GM19455 (cell line): Measurements from ENCODE around the gene ADAMTS3.

Experiments
- ATAC-seq: cut with Tn5 transposase; IDR thresholded peaks from one replicate; pipeline ENCODE4 v1.9.1; 2021; ENCODE audit not compliant: unreplicated experiment

Gene ADAMTS3

DNA sequence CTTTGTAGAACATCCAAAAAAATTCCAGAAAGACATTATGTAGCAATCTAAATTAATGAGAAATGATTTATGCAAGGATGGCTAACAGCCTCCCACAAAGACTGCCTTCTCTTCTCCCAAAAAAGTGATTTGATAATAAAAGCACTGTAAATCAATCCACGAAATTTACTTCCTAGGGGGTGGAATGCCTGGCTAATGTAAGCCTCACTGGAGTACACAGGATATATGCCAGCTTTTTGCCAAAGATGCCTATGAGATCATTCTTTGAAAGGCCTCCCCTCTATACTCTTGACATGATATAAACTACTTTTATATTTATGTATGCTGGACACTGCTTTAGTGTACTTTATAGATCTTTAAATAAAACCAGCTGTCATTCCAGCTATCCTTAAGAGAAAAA, 211.1 kb downstream of the ADAMTS3 start:
- ATAC-seq: no peak

DNA sequence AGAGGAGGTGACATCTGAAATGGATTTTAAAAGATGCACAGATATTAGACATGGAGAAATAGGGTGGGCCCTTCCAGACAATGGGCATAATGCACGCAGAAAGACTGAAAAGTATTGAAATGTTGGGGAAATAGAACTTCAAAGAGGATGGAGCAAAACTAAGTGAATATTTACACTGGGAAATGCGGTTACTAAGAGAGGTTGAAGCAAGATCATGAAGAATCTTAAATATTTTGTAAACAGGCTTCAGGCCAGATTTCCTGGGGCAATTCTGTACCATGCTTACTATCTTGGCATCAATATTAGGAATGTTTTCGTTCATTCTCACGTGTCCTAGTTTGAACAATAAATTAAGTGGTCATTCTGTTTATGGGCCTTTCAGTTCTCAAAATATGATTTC, 216.3 kb downstream of the ADAMTS3 start:
- ATAC-seq: no peak

DNA sequence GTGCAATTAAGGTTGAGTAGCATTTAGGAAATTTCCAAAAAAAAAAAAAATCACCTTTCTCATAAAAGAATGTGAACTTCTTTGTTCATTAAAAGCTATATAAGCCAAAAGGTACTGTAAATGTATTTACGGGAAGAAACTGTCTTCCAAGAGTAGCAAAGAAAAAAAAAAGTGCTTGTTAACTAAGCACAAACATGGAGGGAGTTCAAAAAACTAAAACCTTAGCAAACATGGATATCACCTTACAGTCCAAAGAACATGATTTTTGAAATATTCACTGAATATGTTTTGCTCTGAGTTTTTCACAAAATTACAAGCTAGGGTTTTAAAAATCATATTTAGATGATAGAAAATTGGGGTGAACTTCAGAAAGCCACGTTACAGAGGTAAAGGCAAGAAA, 217.5 kb downstream of the ADAMTS3 start:
- no peak for ATAC-seq

DNA sequence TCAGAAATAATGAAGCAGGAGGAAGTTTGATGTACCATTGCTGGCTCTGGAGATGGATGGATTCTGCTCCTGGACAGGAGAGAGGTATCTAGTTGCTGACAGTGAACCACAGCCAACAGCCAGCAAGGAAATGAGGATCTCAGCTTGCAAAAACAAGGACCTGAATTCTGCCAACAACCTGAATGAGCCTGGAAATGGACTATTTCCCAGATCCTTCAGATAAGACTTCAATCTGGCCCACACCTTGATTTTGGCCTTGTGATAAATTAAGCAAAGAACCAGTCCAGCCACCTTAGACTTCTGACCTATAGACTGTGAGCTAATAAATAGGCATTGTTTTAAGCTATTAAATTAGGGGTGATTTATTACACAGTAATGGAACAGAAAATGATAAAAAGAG, 220.3 kb downstream of the ADAMTS3 start:
- ATAC-seq: no peak

DNA sequence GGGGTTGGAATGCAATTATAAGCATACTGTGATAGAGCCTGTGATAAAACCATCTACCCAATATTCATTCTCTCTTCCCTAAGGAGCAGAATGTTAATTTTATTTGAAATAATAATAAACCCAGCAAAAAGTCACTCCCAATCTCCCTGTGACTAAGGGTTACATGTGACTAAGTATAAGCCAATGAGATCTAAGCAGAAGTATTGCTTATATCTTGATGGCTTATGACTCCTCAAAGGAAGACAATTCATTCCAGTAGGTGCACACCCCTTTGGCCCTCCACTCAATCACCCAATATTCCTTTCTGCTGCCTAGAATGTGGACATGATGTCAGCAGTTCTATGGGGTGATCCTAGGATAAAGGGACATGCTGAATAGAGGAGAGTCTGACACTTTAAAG, 224.6 kb downstream of the ADAMTS3 start:
- no peak for ATAC-seq

DNA sequence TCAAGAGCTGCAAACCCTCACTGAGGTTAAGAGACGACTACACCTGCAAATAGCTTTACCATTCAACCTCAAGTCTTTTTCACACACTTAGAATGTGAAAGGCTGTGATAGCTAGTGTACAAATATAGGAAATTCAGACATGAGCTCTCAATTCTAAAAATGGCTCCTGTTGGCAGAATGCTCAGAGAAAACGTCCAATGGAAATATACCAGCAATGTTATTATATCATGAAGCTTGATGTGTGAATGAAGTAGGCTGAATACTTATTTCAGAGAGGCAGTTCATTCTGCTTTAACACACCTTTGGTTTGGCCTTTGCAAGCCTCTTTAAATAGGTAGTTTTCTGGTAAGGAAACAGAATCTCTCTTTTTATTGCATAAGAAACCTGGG, 227.6 kb downstream of the ADAMTS3 start:
- no peak for ATAC-seq

DNA sequence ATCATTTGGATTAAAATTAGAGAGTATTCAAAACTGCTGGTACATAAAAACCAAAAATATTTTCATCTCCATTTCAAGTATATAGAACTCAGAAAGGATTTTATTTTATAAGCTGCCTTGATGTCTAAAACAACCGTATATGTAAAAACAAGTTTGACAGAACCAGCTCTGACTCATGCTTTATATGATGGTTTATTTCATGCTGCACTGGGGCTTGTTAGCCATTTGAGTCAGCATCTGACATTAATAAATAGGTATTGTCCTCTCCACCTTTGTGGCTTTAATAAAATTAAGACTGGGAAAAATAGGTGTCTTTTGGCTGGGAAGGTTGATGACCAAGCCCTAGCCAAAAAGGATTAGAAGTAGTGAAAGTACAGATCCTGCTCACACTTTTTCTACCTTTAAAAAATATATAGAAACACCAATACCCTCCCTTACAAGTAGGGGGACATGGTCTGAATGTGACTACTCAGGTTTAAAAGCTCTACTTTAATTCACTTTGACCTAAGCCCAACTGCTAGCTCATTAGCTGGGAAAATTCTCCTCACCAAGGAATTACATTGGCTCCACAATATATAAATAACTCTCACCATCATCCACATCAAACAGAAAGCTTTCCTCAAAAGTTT, 228.1 kb downstream of the ADAMTS3 start:
- ATAC-seq: no peak

DNA sequence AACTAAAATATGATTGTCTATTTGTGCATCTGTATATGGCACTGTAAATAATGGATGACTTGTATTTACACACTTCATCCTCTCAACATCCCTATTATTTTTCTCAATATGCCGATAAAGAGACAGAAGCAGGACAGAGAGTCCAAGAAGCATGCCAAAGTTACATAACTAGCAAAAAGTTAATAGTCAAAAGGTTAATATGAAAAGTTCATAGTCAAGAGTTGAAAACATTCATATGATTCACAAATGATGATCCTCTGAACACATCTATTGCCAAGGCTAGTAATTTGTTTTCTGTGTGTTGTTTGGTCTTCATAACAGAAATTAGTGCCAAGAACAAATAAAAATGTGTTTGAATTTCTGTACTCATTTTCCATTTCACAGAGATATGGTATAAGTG, 231.0 kb downstream of the ADAMTS3 start:
- no peak for ATAC-seq

DNA sequence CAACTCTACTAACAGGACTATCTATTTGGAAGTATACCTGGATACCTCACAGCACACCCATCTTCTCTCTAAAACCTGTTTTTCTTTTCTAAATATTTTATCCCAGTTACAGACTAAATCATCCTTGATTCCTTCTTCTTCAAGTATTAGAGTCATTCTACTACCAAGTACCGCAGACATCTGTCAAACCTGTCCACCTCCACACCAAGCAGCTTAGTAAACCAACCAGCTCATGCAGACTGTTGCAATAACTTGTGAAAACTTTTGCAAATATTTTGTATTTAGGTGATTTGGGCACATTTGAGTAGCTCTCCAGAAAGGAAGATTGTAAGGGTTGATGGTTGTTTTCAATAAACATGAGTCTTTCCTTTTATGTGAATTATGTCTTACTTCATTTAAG, 238.6 kb downstream of the ADAMTS3 start:
- ATAC-seq: no peak

DNA sequence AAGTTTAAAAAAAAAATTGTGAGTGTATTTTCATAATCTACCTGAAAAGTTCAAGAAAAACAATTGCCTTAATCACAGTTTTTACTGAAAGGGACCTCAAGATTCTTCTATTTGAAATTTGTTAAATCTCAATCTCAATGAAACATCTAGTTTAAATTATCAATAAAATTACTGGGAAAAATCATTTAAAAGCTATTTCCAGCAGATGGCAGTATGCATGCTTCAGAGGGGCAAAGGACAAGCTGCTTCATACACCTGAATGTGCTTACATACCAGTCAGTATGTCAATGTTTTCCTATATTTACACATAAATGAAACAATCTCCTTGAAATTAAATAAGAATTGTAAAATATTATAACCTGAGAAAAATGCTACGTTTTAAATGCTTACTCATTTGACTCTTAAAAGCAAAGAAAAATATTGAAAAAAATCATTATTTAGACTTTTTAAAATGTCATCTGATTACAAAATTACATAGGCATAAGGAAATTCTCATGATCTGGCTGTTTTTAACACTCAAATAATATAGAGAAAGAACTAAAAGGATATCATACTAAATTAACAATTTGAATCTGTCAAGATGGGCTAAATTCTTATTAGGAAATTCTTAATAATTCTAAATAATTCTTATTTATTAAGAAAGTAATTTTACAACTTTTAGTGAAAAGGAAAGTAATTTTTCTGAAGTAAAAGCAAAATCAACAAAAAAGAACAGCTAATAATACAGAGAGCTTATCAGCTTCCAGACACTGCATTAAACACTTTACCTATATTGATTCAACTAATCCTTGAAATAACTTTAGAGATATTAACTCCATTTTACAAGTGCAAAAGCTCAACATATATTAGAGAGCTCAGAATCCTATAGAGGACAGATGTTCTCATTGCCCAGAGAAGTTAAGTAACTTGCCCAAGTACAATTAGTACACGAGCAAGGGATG, 242.1 kb downstream of the ADAMTS3 start:
- ATAC-seq: no peak

DNA sequence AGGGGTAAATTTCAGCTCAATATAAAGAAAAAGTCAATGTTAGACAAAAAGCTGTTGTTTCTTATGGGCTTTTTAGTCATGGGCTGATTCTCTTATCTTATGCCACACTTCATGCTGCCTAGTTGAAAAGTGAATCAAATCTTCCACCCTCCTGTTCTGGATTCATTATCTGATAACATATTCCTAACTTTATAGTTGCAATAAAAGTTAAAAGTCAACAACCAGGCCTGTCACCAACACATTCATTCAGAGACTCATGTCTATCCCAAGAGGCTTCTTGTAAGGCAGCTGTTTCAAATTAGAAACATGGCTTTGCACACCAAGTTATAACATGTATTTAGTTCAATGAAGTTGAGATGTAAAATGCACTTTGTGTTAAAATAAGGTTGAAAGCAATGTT, 243.8 kb downstream of the ADAMTS3 start:
- no peak for ATAC-seq

DNA sequence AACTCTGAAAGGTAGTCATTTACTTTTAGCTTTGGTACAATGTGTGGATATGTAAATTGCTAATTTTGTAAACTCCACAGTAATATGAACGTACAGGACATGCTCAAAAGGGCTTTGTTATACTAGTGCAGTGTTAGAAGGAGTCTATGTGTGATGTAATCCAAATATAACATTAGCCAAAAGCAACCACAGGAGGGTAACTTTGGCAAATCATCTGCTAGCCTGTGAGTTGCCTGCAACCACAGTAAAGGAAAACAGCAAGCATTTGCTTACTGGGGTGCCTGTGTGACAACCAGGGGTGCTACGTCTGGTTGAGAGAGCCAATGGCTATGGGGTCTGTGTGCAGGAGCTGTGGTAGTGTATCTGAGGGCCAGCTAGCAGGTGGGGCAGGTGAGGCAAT, 245.8 kb downstream of the ADAMTS3 start:
- ATAC-seq: no peak

DNA sequence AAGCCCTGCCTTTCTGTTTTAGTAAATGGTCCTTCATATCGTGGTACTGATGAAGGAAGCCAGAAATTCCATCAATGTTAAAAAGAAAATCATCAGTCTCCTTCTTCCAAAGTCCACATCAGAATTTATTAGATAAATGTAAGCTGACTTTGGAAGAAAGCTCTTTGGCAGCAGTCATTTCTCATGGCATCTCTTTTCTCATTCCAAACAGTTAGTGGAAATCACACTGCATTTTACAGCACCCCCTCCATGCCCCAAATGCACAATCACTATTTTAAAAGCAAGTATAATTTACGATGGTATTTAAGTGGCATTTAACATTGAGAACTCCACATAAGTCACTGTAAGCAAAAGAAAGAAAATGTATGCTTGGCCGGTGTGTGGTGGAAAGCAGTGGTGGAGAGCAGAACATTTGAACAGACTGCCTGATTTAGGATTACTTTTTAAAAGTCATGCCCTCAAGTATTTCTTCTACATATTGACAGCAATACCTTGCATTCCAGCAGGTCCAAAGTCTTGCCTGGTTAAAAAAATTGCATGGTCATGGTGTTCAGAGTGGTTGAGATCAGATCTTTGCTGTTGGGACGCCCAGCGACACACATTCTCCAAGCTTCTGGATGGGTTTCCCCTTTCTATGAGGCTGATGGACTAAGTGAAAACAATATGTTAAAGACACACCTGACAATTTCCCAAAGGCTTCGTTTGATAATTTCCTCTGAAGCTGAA, 248.6 kb downstream of the ADAMTS3 start:
- ATAC-seq: no peak

DNA sequence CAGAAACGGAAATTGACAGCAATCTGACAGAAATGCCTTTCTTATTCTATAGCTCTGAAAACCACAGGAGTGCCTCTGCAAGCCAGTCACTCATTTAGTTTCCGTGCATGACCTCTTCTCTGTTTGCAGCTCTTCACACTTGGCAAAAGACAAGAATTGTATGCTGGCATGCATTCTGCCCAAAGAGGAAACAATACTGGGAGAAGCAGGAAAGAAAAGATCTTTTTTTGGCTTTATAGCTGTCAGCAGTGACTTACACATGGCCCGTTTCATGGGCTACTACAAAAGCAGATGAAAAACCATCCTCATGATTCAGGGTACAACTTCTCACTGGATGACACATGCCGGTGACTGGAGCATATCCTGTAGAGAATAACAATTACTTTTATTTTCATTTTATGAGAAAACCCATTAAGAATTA, 249.4 kb downstream of the ADAMTS3 start:
- no peak for ATAC-seq

DNA sequence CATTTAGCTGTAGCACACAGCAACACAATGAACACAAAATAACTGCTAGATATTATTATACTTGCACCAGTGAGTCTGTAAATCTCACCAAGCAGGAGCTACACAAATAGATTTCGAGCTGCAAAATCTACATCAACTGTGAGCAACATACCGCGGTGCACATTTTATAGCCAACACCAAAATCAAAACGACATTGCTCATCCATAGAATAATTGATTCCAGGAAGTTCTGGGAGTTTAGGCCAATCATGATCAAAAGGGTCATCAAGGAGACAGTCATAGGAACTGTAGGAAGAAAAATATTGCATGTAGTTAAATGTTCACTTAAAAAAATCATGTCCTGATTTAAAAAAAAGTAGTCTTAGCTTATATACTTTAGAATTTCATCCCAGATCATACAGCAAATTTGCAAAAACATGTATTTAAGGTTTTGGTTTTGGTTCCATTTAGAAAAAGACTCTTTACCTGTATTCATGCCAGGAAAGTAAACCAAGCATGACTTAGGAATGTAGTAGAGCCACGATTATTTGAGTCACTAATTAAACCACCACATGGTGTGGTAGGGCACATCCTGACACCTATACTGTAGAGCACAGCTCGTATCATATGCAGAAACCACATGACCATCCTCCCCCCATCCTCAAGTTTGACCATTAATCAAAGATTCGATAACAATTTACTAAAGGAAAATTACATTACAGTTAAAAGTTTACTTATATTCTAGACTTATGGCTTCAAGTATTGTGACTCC, 250.4 kb downstream of the ADAMTS3 start:
- ATAC-seq: no peak

DNA sequence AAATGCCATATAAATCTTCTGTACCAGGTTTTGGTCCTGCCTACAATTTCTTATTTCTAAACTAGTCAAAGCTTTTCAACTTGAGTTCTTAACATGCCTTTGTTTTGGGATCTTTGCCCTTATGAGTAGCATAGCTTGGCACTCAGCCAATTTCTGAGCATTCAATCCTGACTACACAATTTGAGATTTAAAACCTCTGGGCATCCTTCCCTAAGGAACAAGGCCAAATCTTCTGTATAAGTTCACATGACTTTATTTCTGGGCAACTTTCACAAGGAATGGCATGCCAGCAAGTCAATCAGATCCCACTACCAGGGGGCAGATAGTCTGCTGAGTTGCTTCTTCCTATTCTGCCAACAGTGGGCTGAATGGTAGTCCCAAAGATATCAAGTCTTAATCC, 254.2 kb downstream of the ADAMTS3 start:
- no peak for ATAC-seq

DNA sequence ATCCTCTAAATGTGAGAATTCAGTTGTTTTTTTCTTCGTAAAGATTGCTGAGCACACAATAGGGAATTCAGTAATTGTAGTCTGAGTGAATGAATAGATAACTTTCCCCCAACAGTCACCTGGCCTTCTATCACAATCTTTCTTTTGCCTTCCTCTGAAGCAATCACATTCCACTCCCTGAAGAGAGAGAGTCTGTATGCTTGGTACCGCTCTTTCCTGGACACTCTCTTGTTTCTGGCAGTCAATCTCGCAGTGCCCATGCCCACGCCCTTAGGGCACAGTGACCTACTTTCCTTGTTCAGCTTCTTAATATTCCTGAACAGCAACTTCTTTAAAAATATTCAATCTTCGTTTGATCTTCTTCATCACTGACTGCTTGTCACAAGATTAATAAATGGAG, 255.9 kb downstream of the ADAMTS3 start:
- ATAC-seq: no peak

DNA sequence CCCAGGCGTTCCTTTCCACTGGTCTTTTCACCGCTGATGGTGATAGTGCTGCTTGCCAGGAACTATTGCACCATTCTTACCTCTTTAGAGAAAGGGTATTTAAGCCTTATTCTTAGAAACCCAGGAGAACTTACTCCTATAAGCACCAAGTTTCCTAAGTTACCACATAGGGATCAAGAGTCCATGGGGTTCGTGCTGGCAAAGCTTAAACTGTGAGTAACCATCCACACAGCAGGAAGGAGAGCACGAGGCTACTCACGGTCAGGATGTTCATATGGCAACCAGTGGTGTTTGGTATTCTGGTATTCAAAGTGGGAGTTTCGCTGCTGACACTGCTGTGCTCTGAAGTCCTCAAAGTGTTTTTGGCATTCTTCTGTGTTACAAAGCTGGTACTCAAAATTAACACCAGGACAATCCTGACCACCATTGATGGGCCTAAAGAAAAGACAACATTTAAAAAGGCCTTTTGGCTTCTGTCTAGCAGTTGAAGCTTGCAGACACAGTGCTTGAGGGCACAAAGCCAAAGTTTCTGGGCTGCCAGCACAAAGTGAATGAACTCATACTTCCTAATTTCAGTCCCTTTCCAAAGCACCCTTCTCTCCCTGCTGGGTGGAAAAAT, 256.9 kb downstream of the ADAMTS3 start:
- no peak for ATAC-seq

DNA sequence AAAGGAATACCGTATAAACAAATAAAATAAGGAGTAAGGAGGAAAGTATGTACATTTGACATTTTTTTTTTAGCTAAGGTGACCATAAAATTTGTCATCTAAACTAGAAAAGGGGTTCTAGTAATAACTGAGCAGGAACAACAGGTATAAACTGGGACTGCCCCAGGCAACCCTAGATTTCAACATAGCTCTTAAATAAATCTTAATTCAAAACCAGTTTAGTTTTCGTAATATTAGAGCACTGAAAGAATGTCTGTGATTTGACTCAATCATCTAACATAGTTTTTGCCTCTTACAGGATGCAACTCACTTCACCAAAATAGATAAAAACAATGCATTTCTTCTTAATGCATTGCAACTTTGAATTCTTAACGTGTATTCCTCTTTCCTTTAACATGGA, 257.7 kb downstream of the ADAMTS3 start:
- ATAC-seq: no peak

DNA sequence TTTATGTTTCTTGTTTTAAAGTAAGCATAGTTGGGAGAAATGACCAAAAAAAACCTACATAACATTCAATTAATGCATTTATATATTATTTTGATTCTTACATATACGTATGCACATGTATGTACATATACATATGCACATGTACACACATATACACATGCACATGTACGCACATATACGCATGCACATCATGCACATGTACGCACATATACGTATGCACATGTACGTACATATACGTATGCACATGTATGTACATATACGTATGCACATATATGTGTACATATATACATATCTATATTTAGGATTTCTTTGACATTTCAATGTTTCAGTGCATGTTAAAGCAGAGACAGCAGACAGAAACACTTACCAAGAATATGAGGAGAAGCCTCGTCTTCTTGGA, 263.4 kb downstream of the ADAMTS3 start:
- no peak for ATAC-seq

DNA sequence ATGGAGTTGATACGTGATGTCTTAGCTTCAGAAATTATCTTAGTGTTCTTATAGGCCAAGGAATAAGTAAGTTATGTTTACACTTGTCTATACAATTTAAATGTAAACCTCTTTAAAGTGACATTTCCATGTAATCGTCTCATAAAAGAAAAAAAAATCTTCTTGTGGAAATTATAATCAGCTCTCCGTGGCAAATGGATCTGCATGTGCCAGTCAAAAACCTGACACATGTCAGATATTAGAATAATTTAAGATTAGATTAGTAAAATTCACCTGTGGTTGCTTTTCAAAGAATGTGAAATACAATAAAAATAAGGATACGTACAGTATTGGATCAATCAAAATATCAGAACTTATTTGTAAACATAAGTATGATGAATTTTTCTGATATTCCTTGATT, 263.9 kb downstream of the ADAMTS3 start:
- ATAC-seq: no peak
